Ovary (tissue), 9 donors: ENCODE data around the gene ZSWIM6. TPM values are rescaled to one million over a fixed set of nuclear protein-coding genes. Genes with fewer than 3 reads are reported as not detected.
"Not testable (repeated sequence)": the region's sequence is repeated elsewhere in the genome, so short reads cannot be mapped to it uniquely, and the experiment has no call there.

ENCODE experiments used
- DNase-seq, 5 donors: peaks; one replicate each; pipeline ENCODE4 v3.0.0-alpha.2; 2019 to 2020
- H3K27ac ChIP-seq, 2 donors: fragments of 200-600 bp; one replicate each; pipeline versions ENCODE4 v1.5.1 to v1.8.0; 2019 to 2022
- H3K27me3 ChIP-seq: fragments of 200-600 bp; one replicate; pipeline ENCODE4 v1.8.0; 2022
- H3K36me3 ChIP-seq: fragments of 200-600 bp; sonication (generic); one replicate; pipeline ENCODE4 v1.5.1; 2019
- H3K4me1 ChIP-seq: one replicate; pipeline ENCODE4 v1.8.1; 2013; ENCODE audit warnings: mild to moderate bottlenecking, moderate library complexity; ENCODE audit not compliant: insufficient read depth
- H3K4me3 ChIP-seq: fragments of 200-600 bp; sonication (generic); one replicate; pipeline ENCODE4 v1.5.1; 2017
- H3K9me3 ChIP-seq, 2 donors: fragments of 200-600 bp in 1 of 2; sonication (generic) in 1 of 2; one replicate each; pipeline versions ENCODE4 v1.5.1 to v1.8.1; 2013 to 2019; ENCODE audit warnings: mild to moderate bottlenecking in 1 of 2, moderate library complexity in 1 of 2
- CTCF ChIP-seq, 3 donors: fragments of 450-650 bp in 2 of 3; fragments of 200-600 bp in 1 of 3; IDR thresholded peaks; one replicate each; pipeline versions ENCODE4 v1.5.1 to v1.8.0; 2016 to 2022; ENCODE audit warnings: antibody characterized with exemption in 3 of 3, mild to moderate bottlenecking in 1 of 3
- EP300 ChIP-seq: sonication (generic); formaldehyde crosslinking; IDR thresholded peaks from one replicate; pipeline ENCODE4 v1.6.1; 2017; ENCODE audit warnings: antibody characterized with exemption
- POLR2A ChIP-seq: fragments of 450-650 bp; IDR thresholded peaks from one replicate; pipeline ENCODE4 v1.6.1; 2017; ENCODE audit warnings: antibody characterized with exemption, mild to moderate bottlenecking, moderate library complexity
- WGBS, 3 donors: extraction: QIAGEN DNeasy Blood & Tissue Kit in 1 of 3; methylation state at CpG; one replicate each; pipeline versions ENCODE4 v1.1.5 to v1.1.7; 2013 to 2017; 5-methylcytosine and 5-hydroxymethylcytosine counted together
- intact Hi-C, 4 donors: fragments of 100-400 bp; cut with DNase I; formaldehyde crosslinking; loops; one replicate each; pipeline versions ENCODE4 v1.11.0 to v1.15.1; 2022 to 2023
- polyA plus RNA-seq, 2 donors: library from polyadenylated mRNA; stranded (reverse); fragments of 200-250 nt in 1 of 2; fragments of 350-450 nt in 1 of 2; fragmentation: Illumina TruSeq in 1 of 2; extraction: RNeasy Lipid Tissue Mini Kit (QIAGEN cat#74804) in 1 of 2; gene quantifications; one replicate each; pipeline ENCODE4 v1.2.3, GENCODE V29; 2013 to 2014
- total RNA-seq, 7 donors: library from RNA; depleted of rRNA in 2 of 7; stranded (reverse); fragments of >200 nt in 2 of 7; fragmentation: NEBNext Ultra II Directional in 3 of 7; extraction: Animal tissue kit (Norgen Biotek cat#: 25700) in 3 of 7; gene quantifications; one replicate each; pipeline versions ENCODE4 v1.1.0 to v1.2.4, GENCODE V29; 2016 to 2023
- donor health status: DM: no; HTN: no; CAD: no; lungs with moderate emphysema.
- donor health status: DM: no; HTN: no; CAD: no.
- donor health status: Bipolar disorder and iron deficiency.
- donor health status: DM: yes; HTN: yes; CAD: no.
- donor health status: DM: no; HTN: no; CAD: no.
- donor health status: DM: yes; HTN: yes; CAD: no.

ZSWIM6 gene
- total and polyA plus RNA-seq, 9 donors = 4.1 to 15.3 (median 10.6) TPM

- Histone ChIP-seq H3K4me1 (no peaks in the 10 kb centered on the region), H3K36me3 (no peaks in the 10 kb centered on the region), H3K9me3 (no peaks in the 10 kb centered on the region), H3K4me3 (no peak overlapping the region), H3K27me3 (no peaks in the 10 kb centered on the region), H3K27ac (no peak overlapping the region)
- TF ChIP-seq POLR2A (no peak), EP300 (no peak), CTCF (IDR thresholded peaks at IDR 0.05) (no peak)
- no peak for DNase-seq
- intact Hi-C loops = loop anchor here in 1 of 4 donors (10.0 kb wide), 1 partner anchor 68 kb away; the partner anchor contains the start of gene ZSWIM6
Measured at GRCh38 chr5:61402244-61402823, 70.3 kb downstream of the ZSWIM6 start.

- TF ChIP-seq CTCF (IDR thresholded peaks at IDR 0.05) = no peak
- TF ChIP-seq EP300 = no peak
- TF ChIP-seq POLR2A = no peak
- Histone ChIP-seq H3K36me3 (no peaks in the 10 kb centered on the region), H3K9me3 (no peaks in the 10 kb centered on the region), H3K27ac (no peak overlapping the region), H3K4me3 (no peak overlapping the region), H3K4me1 (no peaks in the 10 kb centered on the region), H3K27me3 (no peaks in the 10 kb centered on the region)
- intact Hi-C loops = loop anchor here in 1 of 4 donors (10.0 kb wide), 1 partner anchor 68 kb away; the partner anchor contains the start of gene ZSWIM6
- 86 to 92% (median 92%) methylated on average over 4 of the region's 4 CpGs for WGBS, 3 donors
- DNase-seq = no peak
Measured at GRCh38 chr5:61402970-61403900, 71.2 kb downstream of the ZSWIM6 start.

- H3K4me1 ChIP-seq = peaks cover 2% of the 10 kb centered on the region
Measured at GRCh38 chr5:61405511-61406295, 73.6 kb downstream of the ZSWIM6 start.

GRCh38 chr5:61406497-61406896 lies 74.4 kb downstream of the ZSWIM6 start:
- not testable (repeated sequence) for H3K9me3 ChIP-seq, DNase-seq, H3K36me3 ChIP-seq, H3K4me3 ChIP-seq, H3K4me1 ChIP-seq, H3K27me3 ChIP-seq, H3K27ac ChIP-seq
- intact Hi-C loops = loop anchor here in 2 of 4 donors (5.0 to 10.0 kb wide), 2 partner anchors 72 to 74 kb away; partner anchors contain the start of gene ZSWIM6 (in 2 of the 2)
- WGBS, 3 donors = 94 to 95% (median 94%) methylated on average over 4 of the region's 4 CpGs

More at GRCh38 chr5:61405511-61406295, 73.6 kb downstream of the ZSWIM6 start:
- no peak for DNase-seq
- TF ChIP-seq EP300 (no peak), CTCF (IDR thresholded peaks at IDR 0.05) (no peak)
- Histone ChIP-seq H3K27ac (no peak overlapping the region), H3K4me3 (no peak overlapping the region), H3K9me3 (no peaks in the 10 kb centered on the region), H3K27me3 (no peaks in the 10 kb centered on the region), H3K36me3 (no peaks in the 10 kb centered on the region)
- intact Hi-C loops = loop anchor here in 2 of 4 donors (5.0 to 10.0 kb wide), 2 partner anchors 71 to 73 kb away; partner anchors contain the start of gene ZSWIM6 (in 2 of the 2)
